HL-60 (cell line): ENCODE results near the gene IRAK2.
A peak's percentile ranks its signal among the peaks of the same experiment; 100 is the strongest.

ENCODE experiments used
- DNase-seq, 2 experiments: peaks; one replicate each; pipeline ENCODE4 v3.0.0-alpha.2; 2010 to 2020; ENCODE audit warnings: low read depth in 1 of 2, low spot score in 1 of 2
- H3K27ac ChIP-seq: fragments of 250-450 bp; sonication (Bioruptor Pico); replicated peaks from 2 replicates; pipeline ENCODE4 v1.5.1; 2020; ENCODE audit warnings: mild to moderate bottlenecking, moderate library complexity
- H3K27me3 ChIP-seq: fragments of 250-450 bp; sonication (Bioruptor Pico); 2 replicates; pipeline ENCODE4 v1.5.1; 2021; ENCODE audit warnings: mild to moderate bottlenecking, moderate library complexity; ENCODE audit not compliant: insufficient read depth, poor library complexity, severe bottlenecking
- H3K4me3 ChIP-seq: replicated peaks from 2 replicates; pipeline ENCODE4 v1.5.1; 2011; ENCODE audit warnings: mild to moderate bottlenecking, control low read depth, low read length; ENCODE audit not compliant: insufficient read depth
- CTCF ChIP-seq: IDR thresholded peaks from one replicate; pipeline ENCODE4 v1.5.1; 2011; ENCODE audit warnings: low read length, control low read depth, inconsistent platforms; ENCODE audit not compliant: insufficient read depth
- GABPA ChIP-seq: IDR thresholded peaks from 2 replicates; pipeline ENCODE4 v1.6.1; 2012; ENCODE audit warnings: low read depth
- POLR2AphosphoS5 ChIP-seq: IDR thresholded peaks from 2 replicates; pipeline ENCODE4 v1.6.1; 2012; ENCODE audit warnings: low read depth
- REST ChIP-seq: IDR thresholded peaks from 2 replicates; pipeline ENCODE4 v1.6.1; 2012; ENCODE audit warnings: low read depth; ENCODE audit not compliant: insufficient replicate concordance
- SPI1 ChIP-seq: IDR thresholded peaks from 2 replicates; pipeline ENCODE4 v1.6.1; 2012; ENCODE audit warnings: low read depth, mild to moderate bottlenecking, borderline replicate concordance

IRAK2 gene

GRCh38 chr3:10184250-10184649 is 19.5 kb downstream of the IRAK2 start:
- DNase-seq: no peak
- Histone ChIP-seq H3K27ac (no peak overlapping the region), H3K27me3 (no peaks in the 10 kb centered on the region), H3K4me3 (no peak overlapping the region)
- TF ChIP-seq REST (no peak), CTCF (no peak), GABPA (no peak), SPI1 (no peak), POLR2AphosphoS5 (no peak)

GRCh38 chr3:10185804-10186762 is 21.4 kb downstream of the IRAK2 start:
- TF ChIP-seq CTCF: no peak
- no peak for TF ChIP-seq REST
- no peak for TF ChIP-seq GABPA
- no peak for TF ChIP-seq POLR2AphosphoS5
- no peak for TF ChIP-seq SPI1
- no peaks in the 10 kb centered on the region for H3K27me3 ChIP-seq
- H3K4me3 ChIP-seq: no peak overlapping the region
- H3K27ac ChIP-seq: no peak overlapping the region
- peak in 1 of 2 experiments; percentile 63 for DNase-seq

GRCh38 chr3:10187290-10187876 is 22.7 kb downstream of the IRAK2 start:
- Histone ChIP-seq H3K27ac (no peak overlapping the region), H3K4me3 (no peak overlapping the region), H3K27me3 (no peaks in the 10 kb centered on the region)
- no peak for DNase-seq
- no peak for TF ChIP-seq CTCF
- no peak for TF ChIP-seq SPI1
- TF ChIP-seq REST: no peak
- no peak for TF ChIP-seq POLR2AphosphoS5
- TF ChIP-seq GABPA: no peak
